Glutamatergic neuron (in vitro differentiated cells): Measurements from ENCODE around the gene NRXN3. TPM values are rescaled to one million over a fixed set of nuclear protein-coding genes. Genes with fewer than 3 reads are reported as not detected.
A peak's percentile ranks its signal among the peaks of the same experiment; 100 is the strongest.

Experiments used
- DNase-seq: peaks from one replicate; pipeline ENCODE4 v3.0.0; 2022
- H3K27ac Mint-ChIP-seq: one replicate; pipeline ENCODE4 v1.8.0; 2020; ENCODE audit warnings: mild to moderate bottlenecking, mixed read lengths, inconsistent platforms; ENCODE audit not compliant: unreplicated experiment
- H3K27me3 Mint-ChIP-seq: one replicate; pipeline ENCODE4 v1.8.0; 2020; ENCODE audit warnings: mild to moderate bottlenecking, moderate library complexity, mixed read lengths, inconsistent platforms; ENCODE audit not compliant: unreplicated experiment
- H3K36me3 Mint-ChIP-seq: one replicate; pipeline ENCODE4 v1.8.0; 2020; ENCODE audit warnings: mild to moderate bottlenecking, mixed read lengths, inconsistent platforms; ENCODE audit not compliant: unreplicated experiment
- H3K4me1 Mint-ChIP-seq: one replicate; pipeline ENCODE4 v1.8.0; 2020; ENCODE audit warnings: mild to moderate bottlenecking, low read depth, mixed read lengths, inconsistent platforms; ENCODE audit not compliant: unreplicated experiment
- H3K4me3 Mint-ChIP-seq: one replicate; pipeline ENCODE4 v1.8.0; 2020; ENCODE audit warnings: mild to moderate bottlenecking, mixed read lengths, inconsistent platforms; ENCODE audit not compliant: unreplicated experiment
- H3K9me3 Mint-ChIP-seq: one replicate; pipeline ENCODE4 v1.8.0; 2020; ENCODE audit warnings: mild to moderate bottlenecking, moderate library complexity, mixed read lengths, inconsistent platforms; ENCODE audit not compliant: unreplicated experiment
- CTCF ChIP-seq: fragments of 200-600 bp; sonication (generic); IDR thresholded peaks from one replicate; pipeline ENCODE4 v1.5.0; 2021; ENCODE audit not compliant: partially characterized antibody, unreplicated experiment
- total RNA-seq: library from RNA; stranded (reverse); fragmentation: NEBNext Ultra II Directional; extraction: Animal tissue kit (Norgen Biotek cat#: 25700); gene quantifications from one replicate; pipeline ENCODE4 v1.2.1, GENCODE V29; 2021; ENCODE audit not compliant: unreplicated experiment

NRXN3 gene
- total RNA-seq, 1 donor from 2014 or later: 1.2 TPM

GRCh38 chr14:79009286-79009685 lies 839.1 kb downstream of the NRXN3 start:
- DNase-seq: no peak
- Mint-ChIP-seq H3K36me3 (no peaks in the 10 kb centered on the region), H3K4me3 (no peak overlapping the region), H3K9me3 (no peaks in the 10 kb centered on the region), H3K27me3 (no peaks in the 10 kb centered on the region), H3K27ac (no peak overlapping the region), H3K4me1 (no peaks in the 10 kb centered on the region)
- no peak for TF ChIP-seq CTCF

GRCh38 chr14:79011091-79011919 lies 841.1 kb downstream of the NRXN3 start:
- DNase-seq: no peak
- Mint-ChIP-seq H3K27me3 (peaks cover 2% of the 10 kb centered on the region), H3K27ac (no peak overlapping the region), H3K9me3 (no peaks in the 10 kb centered on the region), H3K4me1 (no peaks in the 10 kb centered on the region), H3K4me3 (no peak overlapping the region), H3K36me3 (no peaks in the 10 kb centered on the region)
- peak; percentile 83 for TF ChIP-seq CTCF

GRCh38 chr14:79011920-79012204 lies 841.7 kb downstream of the NRXN3 start:
- Mint-ChIP-seq H3K4me1 (no peaks in the 10 kb centered on the region), H3K36me3 (no peaks in the 10 kb centered on the region), H3K27ac (no peak overlapping the region), H3K4me3 (no peak overlapping the region), H3K9me3 (no peaks in the 10 kb centered on the region), H3K27me3 (peaks cover 2% of the 10 kb centered on the region)
- TF ChIP-seq CTCF: no peak
- no peak for DNase-seq

GRCh38 chr14:79016828-79017505 lies 846.8 kb downstream of the NRXN3 start:
- Mint-ChIP-seq H3K27ac (no peak overlapping the region), H3K27me3 (peaks cover 2% of the 10 kb centered on the region), H3K9me3 (no peaks in the 10 kb centered on the region), H3K4me3 (no peak overlapping the region), H3K4me1 (no peaks in the 10 kb centered on the region), H3K36me3 (no peaks in the 10 kb centered on the region)
- no peak for DNase-seq
- no peak for TF ChIP-seq CTCF

- no peak for TF ChIP-seq CTCF
- Mint-ChIP-seq H3K9me3 (no peaks in the 10 kb centered on the region), H3K27me3 (peaks cover 2% of the 10 kb centered on the region), H3K4me1 (no peaks in the 10 kb centered on the region), H3K4me3 (no peak overlapping the region), H3K27ac (no peak overlapping the region), H3K36me3 (no peaks in the 10 kb centered on the region)
- DNase-seq: no peak
Measured at GRCh38 chr14:79017561-79017960, 847.4 kb downstream of the NRXN3 start.
